NT2/D1 (cell line): Measurements from ENCODE around the gene LTBR.

ENCODE experiments used
- SUZ12 ChIP-seq: IDR thresholded peaks from 2 replicates; pipeline ENCODE4 v1.6.1; 2011; ENCODE audit not compliant: insufficient read length, insufficient read depth; ENCODE audit errors: extremely low read depth
- YY1 ChIP-seq: IDR thresholded peaks from 2 replicates; pipeline ENCODE4 v1.6.1; 2011; ENCODE audit not compliant: insufficient read length, insufficient read depth

- no peak for TF ChIP-seq SUZ12
- no peak for TF ChIP-seq YY1
Observed at GRCh38 chr12:6435961-6436715, 52.2 kb downstream of the LTBR start.
